Left kidney (tissue), 8 donors: ENCODE results near the gene GOLIM4. TPM values are rescaled to one million over a fixed set of nuclear protein-coding genes. Genes with fewer than 3 reads are reported as not detected.
A peak's percentile ranks its signal among the peaks of the same experiment; 100 is the strongest.
"Not testable (repeated sequence)": the region's sequence is repeated elsewhere in the genome, so short reads cannot be mapped to it uniquely, and the experiment has no call there.

Experiments
- DNase-seq: peaks from one replicate; pipeline ENCODE4 v3.0.0-alpha.2; 2013
- long read RNA-seq, 8 donors: transcript quantifications; one replicate each; lab custom pipeline, GENCODE V29; 2026
- polyA plus RNA-seq: library from polyadenylated mRNA; unstranded; fragments of 120-200 nt; gene quantifications from one replicate; pipeline ENCODE4 v1.2.1, GENCODE V29; 2013; ENCODE audit not compliant: insufficient read length

Gene GOLIM4
- 107 TPM for polyA plus RNA-seq
- long read RNA-seq, donor 1, full-length matches to known transcripts: 2 of 23 reads
- long read RNA-seq, donor 1, partial matches to known transcripts: 21 of 23 reads
- long read RNA-seq, donor 1, other reads (novel, unspliced or antisense): 0 of 23 reads
- long read RNA-seq, donor 2, full-length matches to known transcripts: 4 of 225 reads
- long read RNA-seq, donor 2, partial matches to known transcripts: 221 of 225 reads
- long read RNA-seq, donor 2, other reads (novel, unspliced or antisense): 0 of 225 reads
- long read RNA-seq, donor 3, full-length matches to known transcripts: 1 of 9 reads
- long read RNA-seq, donor 3, partial matches to known transcripts: 8 of 9 reads
- long read RNA-seq, donor 3, other reads (novel, unspliced or antisense): 0 of 9 reads
- long read RNA-seq, donor 4: 0 reads
- long read RNA-seq, donor 5, full-length matches to known transcripts: 10 of 10 reads
- long read RNA-seq, donor 5, partial matches to known transcripts: 0 of 10 reads
- long read RNA-seq, donor 5, other reads (novel, unspliced or antisense): 0 of 10 reads
- long read RNA-seq, donor 6, partial matches to known transcripts: 13 of 13 reads
- long read RNA-seq, donor 6, other reads (novel, unspliced or antisense): 0 of 13 reads
- long read RNA-seq, donor 7, full-length matches to known transcripts: 2 of 14 reads
- long read RNA-seq, donor 7, partial matches to known transcripts: 12 of 14 reads
- long read RNA-seq, donor 7, other reads (novel, unspliced or antisense): 0 of 14 reads
- long read RNA-seq, donor 8, partial matches to known transcripts: 0 of 1 reads
- long read RNA-seq, donor 8, other reads (novel, unspliced or antisense): 0 of 1 reads

GRCh38 chr3:168095611-168096209 lies at the start of gene GOLIM4:
Gene GOLIM4, minus strand, starts transcription at chr3:168095924. Its CDS starts 639 bp downstream, at chr3:168095285.
- peak; percentile 94 for DNase-seq

- DNase-seq: no peak
Measured at GRCh38 chr3:168141405-168141998, 45.8 kb upstream of the GOLIM4 start.

- no peak for DNase-seq
Measured at GRCh38 chr3:168139947-168140346, 44.2 kb upstream of the GOLIM4 start.

- no peak for DNase-seq
Measured at GRCh38 chr3:168138421-168138820, 42.7 kb upstream of the GOLIM4 start.

- no peak for DNase-seq
Measured at GRCh38 chr3:168134931-168135330, 39.2 kb upstream of the GOLIM4 start.

GRCh38 chr3:168130250-168130649 lies 34.5 kb upstream of the GOLIM4 start:
- DNase-seq: not testable (repeated sequence)

- not testable (repeated sequence) for DNase-seq
Measured at GRCh38 chr3:168128463-168128862, 32.7 kb upstream of the GOLIM4 start.

- no peak for DNase-seq
Measured at GRCh38 chr3:168127466-168127865, 31.7 kb upstream of the GOLIM4 start.

- no peak for DNase-seq
Measured at GRCh38 chr3:168124791-168125190, 29.1 kb upstream of the GOLIM4 start.

- DNase-seq: no peak
Measured at GRCh38 chr3:168124291-168124690, 28.6 kb upstream of the GOLIM4 start.

GRCh38 chr3:168123201-168124176 lies 27.8 kb upstream of the GOLIM4 start:
- DNase-seq: no peak

- DNase-seq: no peak
Measured at GRCh38 chr3:168121184-168122017, 25.7 kb upstream of the GOLIM4 start.

GRCh38 chr3:168117853-168118313 lies 22.2 kb upstream of the GOLIM4 start:
- DNase-seq: no peak

- no peak for DNase-seq
Measured at GRCh38 chr3:168117059-168117458, 21.3 kb upstream of the GOLIM4 start.

- no peak for DNase-seq
Measured at GRCh38 chr3:168116279-168116678, 20.6 kb upstream of the GOLIM4 start.

- no peak for DNase-seq
Measured at GRCh38 chr3:168113848-168114247, 18.1 kb upstream of the GOLIM4 start.

GRCh38 chr3:168112894-168113293 lies 17.2 kb upstream of the GOLIM4 start:
- no peak for DNase-seq

- no peak for DNase-seq
Measured at GRCh38 chr3:168104361-168104760, 8.6 kb upstream of the GOLIM4 start.

- DNase-seq: no peak
Measured at GRCh38 chr3:168102735-168103410, 7.1 kb upstream of the GOLIM4 start.
